ENCODE data around the gene GSC. TPM values are rescaled to one million over a fixed set of nuclear protein-coding genes. Genes with fewer than 3 reads are reported as not detected.

Gene GSC
- total and polyA plus RNA-seq, 2 of the 4 experiments (the other 2 are of a cell fraction): not detected

- no peak overlapping the region for H2BK5ac ChIP-seq (ENCODE audit: low read depth, low read length, poor library complexity, severe bottlenecking)
- ATAC-seq (ENCODE audit: low read depth) (no peak), DNase-seq (no peak)
- peaks cover 54% of the 10 kb centered on the region for H3K27me3 ChIP-seq (ENCODE audit: control insufficient read depth, insufficient read depth, low read length)
- H2AK9ac ChIP-seq (replicated peaks; ENCODE audit: low read depth, low read length, poor library complexity): no peak overlapping the region
- H3K14ac ChIP-seq (replicated peaks; ENCODE audit: low read depth, low read length): no peak overlapping the region
- H3K4me2 ChIP-seq (ENCODE audit: low read depth, low read length): no peak overlapping the region
- no TSS peak for BruUV-seq (replicated peaks)
- no peak overlapping the region for H3K9ac ChIP-seq (ENCODE audit: low read depth, low read length)
- no peaks in the 10 kb centered on the region for H4K20me1 ChIP-seq (ENCODE audit: insufficient read depth, low read length)
- H2BK20ac ChIP-seq (ENCODE audit: low read depth, low read length): no peak overlapping the region
- H4K91ac ChIP-seq (ENCODE audit: insufficient read depth, low read depth, low read length): no peak overlapping the region
- intact Hi-C loops (cut with micrococcal nuclease) (loop anchor here (5.0 kb wide), 1 partner anchor 323 kb away; no protein-coding TSS in a partner anchor), dilution Hi-C loops (cut with HindIII; ENCODE audit: low sequenced_read_pairs, unreplicated experiment) (no loop called here), in situ Hi-C loops (cut with MboI; ENCODE audit: low sequenced_read_pairs) (no loop called here)
- no peak overlapping the region for H2BK15ac ChIP-seq (ENCODE audit: low read depth, low read length)
- H3K18ac ChIP-seq (ENCODE audit: low read depth, low read length): no peak overlapping the region
- no peaks in the 10 kb centered on the region for H3K9me1 ChIP-seq (ENCODE audit: insufficient read depth, low read length)
- POLR2A ChIA-PET (ENCODE audit: unreplicated experiment): no interaction called here
- H4K8ac ChIP-seq (ENCODE audit: low read depth in 2 of 2, low read length in 2 of 2): no peak overlapping the region
- H4K5ac ChIP-seq (ENCODE audit: low read depth, low read length): no peak overlapping the region
- peaks cover 11% of the 10 kb centered on the region for H3K9me3 ChIP-seq (ENCODE audit: control insufficient read depth, insufficient read depth, low read length)
- no peak overlapping the region for H3K56ac ChIP-seq (ENCODE audit: extremely low read depth, insufficient read depth, low read length)
- no peak overlapping the region for H3K4ac ChIP-seq (ENCODE audit: low read depth, low read length)
- no peak overlapping the region for H3K23ac ChIP-seq (ENCODE audit: low read depth, low read length)
- no peak for TF ChIP-seq NFE2L2 (IDR thresholded peaks at IDR 0.05; ENCODE audit: low read depth, low read length)
- TF ChIP-seq BHLHE40 (IDR thresholded peaks at IDR 0.05; ENCODE audit: low read depth, low read length): no peak
- TF ChIP-seq SMC3 (IDR thresholded peaks at IDR 0.05; ENCODE audit: low read depth, low read length): no peak
- TF ChIP-seq MAZ (IDR thresholded peaks at IDR 0.05; ENCODE audit: borderline replicate concordance, low read depth, low read length): no peak
- CTCF ChIA-PET: no interaction called here
- H3K27ac ChIP-seq (ENCODE audit: insufficient read depth, low read length): no peak overlapping the region
- no peak overlapping the region for H2AFZ ChIP-seq (replicated peaks; ENCODE audit: low read length, poor library complexity)
- no peaks in the 10 kb centered on the region for H3K79me1 ChIP-seq (ENCODE audit: low read depth in 1 of 2, low read length in 2 of 2)
- H2BK120ac ChIP-seq (ENCODE audit: low read depth, low read length): no peak overlapping the region
- H2AK5ac ChIP-seq (ENCODE audit: low read depth, low read length): no peak overlapping the region
- H3K36me3 ChIP-seq (ENCODE audit: control insufficient read depth, insufficient read depth, low read length): no peaks in the 10 kb centered on the region
- no peak overlapping the region for H3K4me3 ChIP-seq (ENCODE audit: insufficient read depth, low read depth, low read length)
- H3K4me1 ChIP-seq (ENCODE audit: control insufficient read depth, insufficient read depth, low read length): no peaks in the 10 kb centered on the region
- no CpG with 5 or more reads among the region's 11 CpGs for WGBS, 2 experiments (ENCODE audit: extremely low coverage in 2 of 2, insufficient read length in 1 of 2)
Measured at GRCh38 chr14:94774344-94775090, 4.6 kb upstream of the GSC start.

Measured in IMR-90 (cell line).